GM10266 (cell line): Measurements from ENCODE around the gene SIRPD.

ENCODE experiments used
- DNase-seq: peaks from one replicate; pipeline ENCODE4 v3.0.0; 2012; ENCODE audit errors: extremely low spot score
- TF ChIP-seq, protein P1 (sequence below): IDR thresholded peaks from 2 replicates; pipeline ENCODE4 v1.5.1; 2012; ENCODE audit warnings: mild to moderate bottlenecking, low read depth; ENCODE audit not compliant: control insufficient read depth, insufficient read depth; ENCODE audit errors: missing control alignments

SIRPD gene

DNA sequence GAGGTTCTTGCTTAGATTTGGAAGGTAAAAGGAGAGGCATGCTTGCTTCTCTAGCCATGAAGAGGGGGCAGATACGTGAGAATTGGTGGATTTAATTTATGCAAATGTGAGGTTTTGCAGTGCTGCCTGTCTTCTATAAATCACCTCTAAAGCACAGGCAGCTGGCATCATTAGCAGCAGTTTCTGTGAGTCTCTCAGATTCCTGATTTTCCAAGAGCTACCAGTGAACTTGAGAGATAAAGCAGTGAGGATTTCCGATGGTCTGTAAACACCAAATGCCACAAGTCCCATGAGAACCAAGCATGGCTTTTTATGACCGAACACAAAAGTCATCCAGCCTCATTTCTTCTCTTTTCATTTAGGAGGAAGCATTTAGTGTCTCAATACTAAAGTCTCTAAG lies 63.1 kb downstream of the SIRPD start:
- TF ChIP-seq, protein P1, sequence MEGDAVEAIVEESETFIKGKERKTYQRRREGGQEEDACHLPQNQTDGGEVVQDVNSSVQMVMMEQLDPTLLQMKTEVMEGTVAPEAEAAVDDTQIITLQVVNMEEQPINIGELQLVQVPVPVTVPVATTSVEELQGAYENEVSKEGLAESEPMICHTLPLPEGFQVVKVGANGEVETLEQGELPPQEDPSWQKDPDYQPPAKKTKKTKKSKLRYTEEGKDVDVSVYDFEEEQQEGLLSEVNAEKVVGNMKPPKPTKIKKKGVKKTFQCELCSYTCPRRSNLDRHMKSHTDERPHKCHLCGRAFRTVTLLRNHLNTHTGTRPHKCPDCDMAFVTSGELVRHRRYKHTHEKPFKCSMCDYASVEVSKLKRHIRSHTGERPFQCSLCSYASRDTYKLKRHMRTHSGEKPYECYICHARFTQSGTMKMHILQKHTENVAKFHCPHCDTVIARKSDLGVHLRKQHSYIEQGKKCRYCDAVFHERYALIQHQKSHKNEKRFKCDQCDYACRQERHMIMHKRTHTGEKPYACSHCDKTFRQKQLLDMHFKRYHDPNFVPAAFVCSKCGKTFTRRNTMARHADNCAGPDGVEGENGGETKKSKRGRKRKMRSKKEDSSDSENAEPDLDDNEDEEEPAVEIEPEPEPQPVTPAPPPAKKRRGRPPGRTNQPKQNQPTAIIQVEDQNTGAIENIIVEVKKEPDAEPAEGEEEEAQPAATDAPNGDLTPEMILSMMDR = no peak
- DNase-seq = no peak

DNA sequence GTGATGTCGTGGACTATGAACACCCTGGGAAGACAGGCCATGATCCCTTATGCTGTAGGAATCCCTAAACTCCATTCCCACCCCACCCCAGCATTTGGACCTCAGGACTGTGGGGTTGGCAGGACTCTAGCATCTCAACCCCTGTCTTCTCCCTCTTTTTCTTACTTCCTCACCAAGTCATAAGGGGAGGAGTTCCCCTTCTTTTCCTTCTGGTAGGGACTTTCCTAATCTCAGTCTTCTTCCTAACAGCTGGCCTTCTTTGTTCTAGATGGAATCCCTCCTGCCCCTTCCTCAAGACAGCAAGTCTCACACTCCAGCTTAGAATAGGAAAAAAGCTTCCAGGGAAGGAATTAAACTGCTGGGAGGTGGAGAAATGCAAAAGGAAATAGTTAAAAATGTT lies 64.0 kb downstream of the SIRPD start:
- TF ChIP-seq, protein P1 = no peak
- no peak for DNase-seq

DNA sequence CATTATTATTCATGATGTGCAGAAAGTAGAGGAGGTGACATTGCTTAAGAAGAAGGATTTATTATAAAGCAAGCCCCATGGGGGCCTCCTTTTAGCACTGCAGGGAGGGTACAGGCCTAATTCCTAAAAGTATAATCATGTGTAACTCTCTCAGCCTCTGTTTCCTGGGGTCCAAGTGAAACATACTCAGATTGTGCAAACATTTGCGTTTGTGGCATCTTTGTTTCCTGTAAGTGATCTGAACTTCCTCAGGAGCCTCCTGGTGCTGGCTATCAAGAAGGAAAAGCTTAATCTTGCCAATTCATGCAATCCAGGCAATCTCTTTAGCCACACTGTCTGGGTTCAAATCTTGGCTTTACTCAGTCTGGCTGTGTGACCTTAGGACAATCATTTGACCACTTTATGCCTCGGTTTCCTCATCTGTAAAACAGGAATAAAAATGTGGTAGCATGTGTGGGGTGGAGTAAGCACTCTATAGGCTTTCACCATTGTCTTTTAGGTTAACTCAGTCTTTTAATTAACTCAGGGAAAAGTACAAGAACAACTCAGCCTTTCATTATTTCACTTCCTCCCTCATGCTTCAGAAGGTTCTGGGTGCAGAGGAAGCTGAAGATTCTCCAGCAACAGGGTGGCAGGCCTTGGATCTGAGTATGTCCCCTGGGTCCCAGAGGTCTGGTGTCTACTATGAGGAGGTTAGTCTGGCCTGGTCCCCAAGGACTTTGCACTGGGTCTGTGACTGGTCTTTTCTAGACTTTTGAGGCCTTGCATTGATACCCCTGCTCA lies 65.5 kb downstream of the SIRPD start:
- DNase-seq = no peak
- TF ChIP-seq, protein P1 = no peak

DNA sequence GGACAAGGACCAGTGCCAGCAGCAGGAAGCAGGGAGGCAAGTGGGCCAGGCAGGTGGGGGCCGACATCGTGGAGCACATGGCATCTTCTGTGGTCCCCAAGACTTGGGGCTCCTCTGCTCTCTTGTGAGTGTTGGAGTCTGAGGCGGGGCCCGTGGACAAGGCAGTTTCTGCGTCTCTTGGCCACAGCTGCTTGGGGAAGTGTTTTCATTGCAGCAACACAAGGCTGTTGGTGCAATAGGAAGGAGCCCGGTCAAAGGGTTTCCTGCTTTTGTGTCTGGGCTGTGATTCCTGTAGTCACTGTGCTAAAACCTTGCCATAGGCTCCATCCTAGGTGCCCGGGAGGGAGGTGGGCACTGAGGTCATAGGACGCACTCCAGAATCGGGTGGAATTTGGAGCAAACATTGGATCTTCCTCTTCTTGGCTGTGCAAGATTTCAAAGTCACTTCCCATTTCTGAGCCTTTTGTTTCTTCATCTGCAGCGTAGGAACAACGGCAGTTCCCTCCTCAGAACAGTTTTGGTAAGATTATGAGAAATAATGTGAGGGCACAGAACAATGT lies 66.1 kb downstream of the SIRPD start, which contains the start of gene SIRPB2:
Gene SIRPB2 (minus strand): TSS at position 140 of the 560 bp plus-strand sequence. CDS start 61 bp downstream, at position 79.
- TF ChIP-seq, protein P1 = no peak
- DNase-seq = no peak

DNA sequence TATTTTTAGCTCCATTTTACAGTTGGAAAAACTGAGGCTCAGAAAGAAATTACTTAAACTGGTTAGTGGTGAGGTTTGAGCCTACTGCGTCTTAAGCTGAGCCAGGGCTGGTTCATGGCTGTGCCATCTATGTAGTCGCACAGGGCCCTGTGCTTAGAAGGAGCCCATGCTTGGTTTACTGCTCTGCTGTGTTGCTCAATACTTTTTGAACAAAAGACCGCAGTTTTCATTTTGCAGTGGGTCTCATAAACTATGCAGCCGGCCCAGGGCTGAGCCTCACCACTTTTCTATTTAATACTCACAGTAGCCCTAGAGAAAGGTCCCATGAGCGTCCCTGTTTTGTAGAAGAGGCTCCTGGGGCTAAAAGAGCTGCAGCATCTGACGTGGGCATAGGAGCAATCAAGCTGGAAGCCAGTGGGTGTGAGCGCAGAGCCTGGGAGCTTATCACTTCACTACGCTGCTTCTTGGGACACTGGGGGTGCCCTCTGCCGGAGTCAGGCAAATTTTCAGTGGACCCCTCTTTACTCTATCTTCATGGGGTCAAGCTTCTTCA lies 66.8 kb downstream of the SIRPD start:
- no peak for DNase-seq
- TF ChIP-seq, protein P1 = no peak

DNA sequence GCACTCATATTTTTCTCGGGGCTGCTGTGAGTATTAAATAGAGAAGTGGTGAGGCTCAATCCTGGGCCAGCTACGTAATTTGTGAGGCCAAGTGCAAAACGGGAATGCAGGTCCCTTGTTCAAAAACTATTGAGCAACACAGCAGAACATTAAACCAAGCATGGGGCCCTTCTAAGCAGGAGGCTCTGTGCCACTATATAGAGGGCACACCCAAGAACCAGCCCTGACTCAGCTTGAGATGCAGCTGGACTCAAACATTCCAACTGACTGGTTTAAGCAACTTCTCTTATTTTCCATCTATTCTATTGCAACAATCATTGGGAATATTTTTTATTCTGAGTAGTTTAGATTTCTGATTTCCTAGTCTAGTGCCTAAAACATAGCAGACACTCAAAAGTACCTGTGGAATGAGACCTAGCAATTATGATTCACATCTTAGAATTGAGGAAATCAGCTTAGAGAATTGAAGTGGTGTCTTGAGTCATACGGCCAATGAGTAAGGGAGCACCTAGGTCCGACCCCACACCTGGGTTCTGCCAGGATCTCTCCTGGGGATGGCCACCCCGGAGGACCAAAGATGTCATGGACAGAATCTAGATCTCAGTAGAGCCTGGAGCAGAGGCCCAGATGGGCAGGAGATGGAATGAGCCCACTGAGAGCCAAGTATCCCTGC lies 67.6 kb downstream of the SIRPD start:
- DNase-seq = no peak

More for the DNA sequence above, 67.6 kb downstream of the SIRPD start:
- TF ChIP-seq, protein P1 = no peak
